ENCODE results near the gene SELL. TPM values are rescaled to one million over a fixed set of nuclear protein-coding genes. Genes with fewer than 3 reads are reported as not detected.

SELL gene
- total and polyA plus RNA-seq, 10 of the 15 experiments (the other 5 are each of a cell fraction or from before 2014, with no cell fraction given) = 31.8 to 66.0 (median 50.9) TPM

- peak; percentile 21; the same call in 1 of the 2 replicates for TF ChIP-seq CBFB (IDR thresholded peaks at IDR 0.05; ENCODE audit: low read depth)
- no peak for TF ChIP-seq ATF2 (IDR thresholded peaks at IDR 0.05; ENCODE audit: low read length)
- no peak for TF ChIP-seq SIN3A (IDR thresholded peaks at IDR 0.05; ENCODE audit: low read depth, low read length)
- no peak for TF ChIP-seq FOS (IDR thresholded peaks at IDR 0.05; ENCODE audit: borderline replicate concordance, extremely low read depth, insufficient read length)
- no peak for TF ChIP-seq IRF5 (IDR thresholded peaks at IDR 0.05; ENCODE audit: borderline replicate concordance)
- TF ChIP-seq, protein P1, sequence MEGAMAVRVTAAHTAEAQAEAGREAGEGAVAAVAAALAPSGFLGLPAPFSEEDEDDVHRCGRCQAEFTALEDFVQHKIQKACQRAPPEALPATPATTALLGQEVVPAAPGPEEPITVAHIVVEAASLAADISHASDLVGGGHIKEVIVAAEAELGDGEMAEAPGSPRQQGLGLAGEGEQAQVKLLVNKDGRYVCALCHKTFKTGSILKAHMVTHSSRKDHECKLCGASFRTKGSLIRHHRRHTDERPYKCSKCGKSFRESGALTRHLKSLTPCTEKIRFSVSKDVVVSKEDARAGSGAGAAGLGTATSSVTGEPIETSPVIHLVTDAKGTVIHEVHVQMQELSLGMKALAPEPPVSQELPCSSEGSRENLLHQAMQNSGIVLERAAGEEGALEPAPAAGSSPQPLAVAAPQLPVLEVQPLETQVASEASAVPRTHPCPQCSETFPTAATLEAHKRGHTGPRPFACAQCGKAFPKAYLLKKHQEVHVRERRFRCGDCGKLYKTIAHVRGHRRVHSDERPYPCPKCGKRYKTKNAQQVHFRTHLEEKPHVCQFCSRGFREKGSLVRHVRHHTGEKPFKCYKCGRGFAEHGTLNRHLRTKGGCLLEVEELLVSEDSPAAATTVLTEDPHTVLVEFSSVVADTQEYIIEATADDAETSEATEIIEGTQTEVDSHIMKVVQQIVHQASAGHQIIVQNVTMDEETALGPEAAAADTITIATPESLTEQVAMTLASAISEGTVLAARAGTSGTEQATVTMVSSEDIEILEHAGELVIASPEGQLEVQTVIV (IDR thresholded peaks at IDR 0.05; ENCODE audit: borderline replicate concordance, partially characterized antibody) = no peak
- TF ChIP-seq SREBF1 (IDR thresholded peaks at IDR 0.05; ENCODE audit: low read length) = no peak
- TF ChIP-seq ZNF207 (IDR thresholded peaks at IDR 0.05; ENCODE audit: borderline replicate concordance) = no peak
- peak; percentile 95 for TF ChIP-seq ZNF24 (IDR thresholded peaks at IDR 0.05)
- TF ChIP-seq BRCA1 (IDR thresholded peaks at IDR 0.05; ENCODE audit: low read depth, low read length) = no peak
- no peak for TF ChIP-seq TAF1 (IDR thresholded peaks at IDR 0.05; ENCODE audit: borderline replicate concordance, low read depth, low read length)
- TF ChIP-seq, protein P2, sequence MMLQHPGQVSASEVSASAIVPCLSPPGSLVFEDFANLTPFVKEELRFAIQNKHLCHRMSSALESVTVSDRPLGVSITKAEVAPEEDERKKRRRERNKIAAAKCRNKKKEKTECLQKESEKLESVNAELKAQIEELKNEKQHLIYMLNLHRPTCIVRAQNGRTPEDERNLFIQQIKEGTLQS (IDR thresholded peaks at IDR 0.05; ENCODE audit: borderline replicate concordance, extremely low read depth, low read depth, low read length) = no peak
- TF ChIP-seq PAX8 (IDR thresholded peaks at IDR 0.05) = no peak
- peak in 1 of 2 experiments; percentile 9; a peak in 1 of 4 replicates for TF ChIP-seq EP300 (IDR thresholded peaks at IDR 0.05; ENCODE audit: borderline replicate concordance in 1 of 2, control insufficient read depth in 1 of 2, low read depth in 2 of 2, low read length in 2 of 2)
- 0 out of 2 replicates have a peak, but pooled peaks have one; percentile 29 for TF ChIP-seq ATF7 (IDR thresholded peaks at IDR 0.05; ENCODE audit: low read depth)
- no peak for TF ChIP-seq WRNIP1 (IDR thresholded peaks at IDR 0.05; ENCODE audit: borderline replicate concordance, low read depth, low read length)
- TF ChIP-seq IKZF2 (IDR thresholded peaks at IDR 0.05) = no peak
- TF ChIP-seq NKRF (conservative IDR thresholded peaks at IDR 0.05) = no peak
- TF ChIP-seq RAD51 (IDR thresholded peaks at IDR 0.05) = no peak
- peak; percentile 74 for TF ChIP-seq ZNF384 (IDR thresholded peaks at IDR 0.05; ENCODE audit: borderline replicate concordance, low read depth, low read length)
- TF ChIP-seq HCFC1 (IDR thresholded peaks at IDR 0.05; ENCODE audit: low read length) = no peak
These were observed 18.5 kb downstream of the SELL start (continued) for GRCh38 chr1:169692756-169693460.

Measured in GM12878 (cell line).